ENCODE data around the gene HSPA1A. TPM values are rescaled to one million over a fixed set of nuclear protein-coding genes. Genes with fewer than 3 reads are reported as not detected.
A peak's percentile ranks its signal among the peaks of the same experiment; 100 is the strongest.
"Not testable (repeated sequence)": the region's sequence is repeated elsewhere in the genome, so short reads cannot be mapped to it uniquely, and the experiment has no call there.

The HSPA1A gene
- total RNA-seq, 1 donor from 2014 or later = 345 TPM

DNA sequence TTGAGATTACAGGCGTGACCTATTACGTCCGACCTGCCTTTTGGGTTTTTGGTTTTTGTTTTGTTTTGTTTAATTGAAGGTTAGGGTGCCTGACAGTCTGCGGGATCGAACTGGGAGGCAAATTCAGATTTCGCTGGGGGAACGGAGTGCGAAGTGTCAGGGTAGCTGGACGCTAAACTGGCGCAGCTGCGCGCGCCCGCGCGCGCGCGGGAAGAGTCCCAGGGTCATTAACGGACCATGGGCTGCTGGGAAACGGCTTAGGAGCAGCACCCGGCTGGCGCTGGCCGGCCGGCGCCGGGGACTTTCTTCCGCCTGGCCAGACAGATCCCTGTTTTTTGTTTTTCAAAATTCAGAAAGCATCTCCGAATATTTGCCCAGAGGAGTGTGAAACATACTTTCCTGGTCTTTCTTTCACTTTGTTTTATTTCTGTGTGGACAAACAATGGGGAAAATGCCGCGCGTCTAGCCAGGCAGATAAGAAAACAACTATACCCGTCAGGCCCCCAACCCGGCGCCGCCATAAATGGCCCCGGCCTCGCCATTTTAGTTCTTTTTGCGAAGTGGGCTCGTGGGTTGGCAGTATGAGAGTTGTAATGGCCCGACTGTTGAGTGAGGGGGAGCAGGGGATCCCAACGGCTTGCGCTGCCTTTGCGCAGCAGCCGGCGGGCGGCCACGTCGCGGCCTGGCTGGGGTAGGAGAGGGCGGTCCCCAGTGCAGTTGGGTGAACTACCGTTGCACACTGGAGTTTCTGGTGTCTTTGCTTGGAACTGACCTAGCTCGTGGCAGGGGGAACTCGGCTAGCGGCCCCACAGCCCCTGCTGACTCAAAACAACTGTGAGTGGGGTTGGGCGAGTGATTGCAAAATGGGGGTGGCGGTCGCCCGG, 19.3 kb downstream of the HSPA1A start:
- Histone ChIP-seq H3K27me3 (no peaks in the 10 kb centered on the region), H3K4me3 (peak overlapping the region; percentile 78 to 85), H3K36me3 (peaks cover 2 to 30% of the 10 kb centered on the region in 2 donors), H3K4me1 (peaks cover 69% of the 10 kb centered on the region), H3K9me3 (no peaks in the 10 kb centered on the region), H3K27ac (peak overlapping the region; percentile 94)
- intact Hi-C loops (cut with DNase I) = loop anchor here (5.0 kb wide), 2 partner anchors 107 to 152 kb away; partner anchors contain the start of genes DDAH2 and LY6G5C
- peak in 1 of 2 donors; percentile 93 for DNase-seq (ENCODE audit: extremely low spot score in 2 of 2)
- TF ChIP-seq POLR2AphosphoS5 (IDR thresholded peaks at IDR 0.05; ENCODE audit: insufficient read depth in 1 of 2, low read depth in 1 of 2) (peak; percentile 88 to 94), POLR2A (IDR thresholded peaks at IDR 0.05) (peak in 1 of 2 donors; percentile 38)
- TF ChIP-seq, protein P1, sequence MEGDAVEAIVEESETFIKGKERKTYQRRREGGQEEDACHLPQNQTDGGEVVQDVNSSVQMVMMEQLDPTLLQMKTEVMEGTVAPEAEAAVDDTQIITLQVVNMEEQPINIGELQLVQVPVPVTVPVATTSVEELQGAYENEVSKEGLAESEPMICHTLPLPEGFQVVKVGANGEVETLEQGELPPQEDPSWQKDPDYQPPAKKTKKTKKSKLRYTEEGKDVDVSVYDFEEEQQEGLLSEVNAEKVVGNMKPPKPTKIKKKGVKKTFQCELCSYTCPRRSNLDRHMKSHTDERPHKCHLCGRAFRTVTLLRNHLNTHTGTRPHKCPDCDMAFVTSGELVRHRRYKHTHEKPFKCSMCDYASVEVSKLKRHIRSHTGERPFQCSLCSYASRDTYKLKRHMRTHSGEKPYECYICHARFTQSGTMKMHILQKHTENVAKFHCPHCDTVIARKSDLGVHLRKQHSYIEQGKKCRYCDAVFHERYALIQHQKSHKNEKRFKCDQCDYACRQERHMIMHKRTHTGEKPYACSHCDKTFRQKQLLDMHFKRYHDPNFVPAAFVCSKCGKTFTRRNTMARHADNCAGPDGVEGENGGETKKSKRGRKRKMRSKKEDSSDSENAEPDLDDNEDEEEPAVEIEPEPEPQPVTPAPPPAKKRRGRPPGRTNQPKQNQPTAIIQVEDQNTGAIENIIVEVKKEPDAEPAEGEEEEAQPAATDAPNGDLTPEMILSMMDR (IDR thresholded peaks at IDR 0.05) = no peak

DNA sequence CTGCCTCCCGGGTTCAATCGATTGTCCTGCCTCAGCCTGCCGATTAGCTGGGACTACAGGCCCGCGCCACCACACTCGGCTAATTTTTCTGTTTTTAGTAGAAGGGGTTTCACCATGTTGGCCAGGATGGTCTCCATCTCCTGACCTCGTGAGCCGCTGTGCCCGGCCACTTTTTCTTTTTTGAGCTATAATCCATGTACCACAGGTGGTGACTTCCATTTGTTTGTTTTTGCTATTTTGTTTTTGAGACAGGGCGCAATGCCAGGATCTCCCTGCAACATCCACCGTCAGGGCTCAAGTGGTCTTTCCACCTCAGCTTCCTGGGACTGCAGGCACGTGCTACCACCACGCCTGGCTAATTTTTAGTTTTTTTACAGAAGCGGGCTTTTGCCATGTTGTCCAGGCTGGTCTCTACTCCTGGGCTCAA, 20.7 kb downstream of the HSPA1A start:
- peaks cover 64% of the 10 kb centered on the region for H3K4me1 ChIP-seq
- TF ChIP-seq POLR2A (IDR thresholded peaks at IDR 0.05) = no peak

DNA sequence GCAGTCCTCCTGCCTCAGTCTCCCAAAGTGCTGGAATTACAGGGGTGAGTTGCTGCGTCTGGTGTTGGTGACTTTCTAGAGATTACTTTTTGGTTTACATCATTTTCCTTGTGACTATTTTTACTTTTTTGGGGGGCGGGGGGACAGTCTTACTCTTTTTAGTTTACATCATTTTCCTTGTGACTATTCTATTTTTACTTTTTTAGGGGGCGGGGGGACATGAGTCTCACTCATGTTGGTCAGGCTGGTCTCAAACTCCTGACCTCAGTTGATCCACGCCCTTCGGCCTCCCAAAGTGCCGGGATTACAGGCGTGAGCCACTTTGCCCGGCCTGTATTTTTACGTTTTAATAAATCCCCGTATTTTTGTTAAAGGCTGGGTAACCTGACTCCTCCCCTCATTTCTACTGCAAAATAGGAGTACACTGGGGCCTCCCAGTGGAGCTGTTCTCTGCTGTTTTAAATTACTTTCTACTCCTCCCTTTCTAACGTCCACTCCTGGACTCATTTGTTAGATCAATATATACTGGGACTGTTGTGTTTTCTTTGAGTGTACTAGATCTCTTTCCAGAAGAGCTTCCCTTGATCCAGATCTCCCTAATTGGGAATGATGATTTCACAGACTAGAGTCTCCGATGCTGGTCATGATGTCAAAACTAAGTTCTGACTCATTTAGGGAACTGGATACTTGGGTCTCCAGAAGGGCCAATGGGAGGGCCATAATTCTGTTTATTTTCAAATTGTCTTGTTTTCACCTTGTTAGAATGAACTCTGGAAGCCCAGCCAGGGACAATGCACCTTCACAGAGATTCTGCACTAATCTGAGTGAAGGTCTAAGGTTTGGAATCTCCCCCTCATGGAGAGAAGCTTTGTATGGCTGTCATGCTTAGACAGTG, 21.4 kb downstream of the HSPA1A start:
- intact Hi-C loops (cut with DNase I) = no loop called here
- Histone ChIP-seq H3K27me3 (no peaks in the 10 kb centered on the region), H3K36me3 (peaks cover 2 to 37% of the 10 kb centered on the region in 2 donors), H3K4me1 (peaks cover 57% of the 10 kb centered on the region), H3K27ac (peak overlapping the region; percentile 94), H3K9me3 (no peaks in the 10 kb centered on the region), H3K4me3 (peak overlapping the region; percentile 78 to 85)
- TF ChIP-seq, protein P1 (IDR thresholded peaks at IDR 0.05) = no peak
- TF ChIP-seq POLR2AphosphoS5 (IDR thresholded peaks at IDR 0.05; ENCODE audit: insufficient read depth in 1 of 2, low read depth in 1 of 2) (no peak), POLR2A (IDR thresholded peaks at IDR 0.05) (no peak)
- DNase-seq (ENCODE audit: extremely low spot score in 2 of 2) = no peak

More for the DNA sequence above, 20.7 kb downstream of the HSPA1A start:
- H3K36me3 ChIP-seq = peaks cover 2 to 40% of the 10 kb centered on the region in 2 donors
- peak overlapping the region; percentile 78 to 85 for H3K4me3 ChIP-seq
- no peaks in the 10 kb centered on the region for H3K9me3 ChIP-seq
- peak overlapping the region; percentile 94 for H3K27ac ChIP-seq
- intact Hi-C loops (cut with DNase I) = no loop called here
- no peaks in the 10 kb centered on the region for H3K27me3 ChIP-seq
- DNase-seq (ENCODE audit: extremely low spot score in 2 of 2) = no peak

DNA sequence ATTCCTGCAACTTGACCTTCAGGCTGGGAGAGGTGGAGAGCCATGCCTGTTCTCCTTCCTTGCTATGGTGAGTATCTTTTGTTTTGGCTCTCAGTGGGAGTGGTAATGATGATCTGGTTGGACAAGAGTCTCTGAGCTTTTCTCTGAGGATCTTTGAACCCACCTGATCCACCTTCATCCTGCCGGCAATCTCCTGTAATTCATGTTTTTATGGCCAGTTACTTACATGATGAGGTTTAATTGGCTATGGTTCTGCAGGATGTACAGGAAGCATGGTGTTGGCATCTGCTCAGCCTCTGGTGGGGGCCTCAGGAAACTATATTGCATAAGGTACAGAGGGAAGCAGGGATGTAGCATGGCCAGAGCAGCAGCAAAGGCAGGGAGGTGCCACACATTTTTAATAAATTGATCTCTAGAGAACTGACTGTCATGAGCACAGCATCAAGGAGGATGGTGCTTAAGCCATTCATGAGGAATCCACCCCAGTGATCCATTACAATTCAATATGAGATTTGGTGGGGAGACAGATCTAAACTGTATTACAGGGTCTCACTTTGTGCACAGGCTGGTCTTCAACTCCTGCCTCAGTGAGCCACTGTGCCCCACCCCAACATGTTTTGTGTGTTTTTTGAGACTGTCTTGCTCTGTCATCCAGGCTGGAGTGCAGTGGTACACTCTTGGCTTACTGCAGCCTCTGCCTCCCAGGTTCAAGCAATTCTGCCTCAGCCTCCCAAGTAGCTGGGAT, 22.2 kb downstream of the HSPA1A start:
- TF ChIP-seq, protein P1 (IDR thresholded peaks at IDR 0.05) = no peak
- TF ChIP-seq POLR2AphosphoS5 (IDR thresholded peaks at IDR 0.05; ENCODE audit: insufficient read depth in 1 of 2, low read depth in 1 of 2) = no peak
- DNase-seq (ENCODE audit: extremely low spot score in 2 of 2) = no peak
- Histone ChIP-seq H3K27me3 (no peaks in the 10 kb centered on the region), H3K4me1 (peaks cover 50% of the 10 kb centered on the region), H3K27ac (peak overlapping the region; percentile 94), H3K36me3 (peaks cover 2 to 35% of the 10 kb centered on the region in 2 donors), H3K4me3 (peak overlapping the region in 1 of 2 donors; percentile 78), H3K9me3 (no peaks in the 10 kb centered on the region)
- intact Hi-C loops (cut with DNase I) = no loop called here

DNA sequence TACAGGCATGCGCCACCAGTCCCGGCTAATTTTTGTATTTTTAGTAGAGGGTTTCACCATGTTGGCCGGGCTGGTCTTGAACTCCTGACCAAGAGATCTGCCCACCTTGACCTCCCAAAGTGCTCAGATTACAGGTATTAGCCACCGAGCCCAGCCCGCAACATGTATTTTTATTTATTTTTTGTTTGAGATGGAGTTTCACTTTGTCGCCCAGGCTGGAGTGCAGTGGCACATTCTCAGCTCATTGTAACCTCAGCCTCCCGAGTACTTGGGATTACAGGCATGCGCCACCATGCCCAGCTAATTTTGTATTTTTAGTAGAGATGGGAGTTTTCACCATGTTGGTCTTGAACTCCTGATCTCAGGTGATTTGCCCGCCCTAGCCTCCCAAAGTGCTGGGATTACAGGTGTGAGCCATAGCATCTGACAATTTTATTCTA, 22.8 kb downstream of the HSPA1A start:
- H3K9me3 ChIP-seq; H3K4me3 ChIP-seq; DNase-seq (ENCODE audit: extremely low spot score in 2 of 2); intact Hi-C loops (cut with DNase I); H3K27me3 ChIP-seq: not testable (repeated sequence)
- Histone ChIP-seq H3K4me1 (peaks cover 50% of the 10 kb centered on the region), H3K36me3 (peaks cover 2 to 35% of the 10 kb centered on the region in 2 donors), H3K27ac (peak overlapping the region; percentile 94)
